Activated T-cell treated with anti-CD3 and anti-CD28 coated beads, Interleukin-2, amount 50 U/mL, for 4 hours (primary cell): ENCODE results near the gene PARG. TPM values are rescaled to one million over a fixed set of nuclear protein-coding genes. Genes with fewer than 3 reads are reported as not detected.
"Not testable (repeated sequence)": the region's sequence is repeated elsewhere in the genome, so short reads cannot be mapped to it uniquely, and the experiment has no call there.

ENCODE experiments used
- ATAC-seq, 2 donors: fragments of 200-7000 bp; cut with Tn5 transposase; one replicate each; pipeline ENCODE4 v1.10.0; 2021
- DNase-seq: peaks from one replicate; pipeline ENCODE4 v3.0.0-alpha.2; 2020
- H3K27me3 Mint-ChIP-seq: one replicate; pipeline ENCODE4 v1.8.0; 2021; ENCODE audit warnings: low read depth, mixed read lengths
- H3K36me3 Mint-ChIP-seq: one replicate; pipeline ENCODE4 v1.8.0; 2022; ENCODE audit warnings: mixed read lengths; ENCODE audit not compliant: insufficient read depth
- H3K4me1 Mint-ChIP-seq: one replicate; pipeline ENCODE4 v1.8.0; 2021; ENCODE audit warnings: low read depth, mixed read lengths
- H3K4me3 Mint-ChIP-seq: one replicate; pipeline ENCODE4 v1.8.0; 2021; ENCODE audit warnings: mild to moderate bottlenecking, moderate library complexity, mixed read lengths
- H3K9me3 Mint-ChIP-seq: one replicate; pipeline ENCODE4 v1.8.0; 2021; ENCODE audit warnings: mixed read lengths
- total RNA-seq, 3 donors: library from RNA; stranded (reverse); gene quantifications; one replicate each; pipeline ENCODE4 v1.2.1, GENCODE V29; 2021

Gene PARG
- total RNA-seq, 3 donors from 2014 or later = 28.2 to 29.7 (median 29.1) TPM

DNA sequence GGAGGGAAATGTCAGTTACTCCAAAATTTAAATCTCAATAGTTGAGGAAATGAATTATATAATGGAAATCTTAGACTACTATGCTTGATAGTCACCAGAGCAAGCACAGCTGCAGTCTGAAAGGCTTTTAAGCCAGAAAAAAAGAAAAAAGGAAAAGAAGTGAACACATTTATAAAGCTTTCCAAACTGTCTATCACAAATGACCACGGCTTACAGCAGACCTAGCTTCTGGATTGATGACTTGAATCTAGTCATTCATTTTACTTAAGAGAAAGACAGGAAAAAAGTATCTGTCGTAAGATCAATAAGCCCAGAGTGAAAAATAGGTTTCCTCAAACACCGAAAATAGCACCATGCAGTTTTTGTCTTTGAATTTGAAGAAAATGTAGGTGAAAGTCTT is 111.8 kb downstream of the PARG start:
- no peak for DNase-seq
- peaks cover 4% of the 10 kb centered on the region for H3K4me1 Mint-ChIP-seq
- no peak overlapping the region for H3K4me3 Mint-ChIP-seq
- no peaks in the 10 kb centered on the region for H3K27me3 Mint-ChIP-seq
- H3K9me3 Mint-ChIP-seq = no peaks in the 10 kb centered on the region
- peaks cover 53% of the 10 kb centered on the region for H3K36me3 Mint-ChIP-seq
- no peak for ATAC-seq

DNA sequence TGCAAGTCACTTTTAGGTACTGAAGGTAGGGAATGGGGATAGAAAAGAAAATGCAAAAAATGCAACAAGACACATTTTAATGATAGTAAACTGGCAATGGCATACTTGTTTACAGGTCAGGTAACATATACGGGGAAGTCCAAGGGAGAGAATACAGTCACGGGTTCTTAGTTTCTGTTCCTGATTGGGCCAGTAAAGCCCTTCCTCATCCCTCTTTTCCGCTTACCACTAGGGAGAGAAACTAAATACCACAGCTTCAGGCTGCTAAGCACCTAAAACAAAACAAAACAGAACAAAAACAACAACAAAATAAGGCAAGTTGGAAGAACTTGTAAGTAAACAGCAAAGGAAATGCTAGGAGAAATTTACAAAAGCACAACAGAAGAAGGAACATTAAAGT is 114.5 kb downstream of the PARG start:
- DNase-seq = no peak
- Mint-ChIP-seq H3K4me3 (no peak overlapping the region), H3K9me3 (no peaks in the 10 kb centered on the region), H3K27me3 (no peaks in the 10 kb centered on the region), H3K4me1 (peaks cover 4% of the 10 kb centered on the region), H3K36me3 (peaks cover 50% of the 10 kb centered on the region)
- ATAC-seq = no peak

DNA sequence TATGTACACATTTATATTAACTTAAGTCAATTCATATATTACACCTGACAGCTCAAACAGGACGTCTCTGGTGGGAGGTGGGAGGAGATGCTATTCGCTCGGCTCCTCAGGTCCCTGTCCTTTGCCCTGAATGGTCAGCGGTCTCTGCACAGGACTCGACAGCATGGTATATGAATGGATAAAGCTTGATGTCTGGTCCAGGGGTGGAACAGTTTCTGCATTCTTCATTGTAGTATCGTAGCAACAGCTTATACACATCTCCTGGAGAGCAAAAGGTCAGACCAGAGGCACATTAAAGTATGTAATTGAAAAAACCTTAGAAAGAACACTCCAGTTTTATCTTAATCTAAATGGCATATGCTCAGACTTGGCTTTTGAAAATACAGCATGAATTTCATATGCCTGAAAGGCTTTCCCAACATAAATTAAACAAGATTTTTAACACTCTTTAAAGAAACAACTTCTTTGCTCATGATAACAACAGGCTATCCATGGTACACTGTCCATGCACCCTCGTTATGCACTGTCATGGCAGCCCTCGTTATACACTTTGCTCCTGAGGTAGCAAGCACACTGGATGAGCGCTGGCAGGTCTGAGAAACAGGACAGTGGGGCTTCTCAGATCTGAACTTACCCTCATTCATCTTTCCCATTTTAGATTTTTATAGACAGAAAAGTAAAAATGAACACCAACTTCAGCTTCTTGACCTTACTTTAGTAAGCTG is 122.4 kb downstream of the PARG start:
- H3K9me3 Mint-ChIP-seq = peaks cover 4% of the 10 kb centered on the region
- peaks cover 58% of the 10 kb centered on the region for H3K36me3 Mint-ChIP-seq
- no peaks in the 10 kb centered on the region for H3K27me3 Mint-ChIP-seq
- no peak for ATAC-seq
- no peak overlapping the region for H3K4me3 Mint-ChIP-seq
- no peaks in the 10 kb centered on the region for H3K4me1 Mint-ChIP-seq
- no peak for DNase-seq

DNA sequence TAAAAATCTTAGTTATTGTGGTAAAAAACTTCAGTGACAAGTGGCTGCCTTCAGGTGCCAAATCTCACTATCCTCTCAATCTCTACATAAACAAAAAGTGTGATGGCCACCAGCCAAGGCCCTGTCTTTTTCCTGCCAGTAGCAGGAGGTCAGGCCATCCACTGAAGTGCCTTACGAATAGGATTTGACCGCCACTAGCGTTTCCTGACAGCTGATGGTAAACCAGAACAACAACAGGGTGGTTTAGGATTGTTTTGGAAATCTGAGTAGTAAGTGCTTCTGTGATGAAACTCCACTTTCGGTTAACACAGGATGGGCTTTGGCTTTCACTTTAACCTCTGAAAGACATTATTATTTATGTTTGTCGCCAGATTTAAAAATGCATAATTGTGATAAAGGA is 124.0 kb downstream of the PARG start:
- H3K9me3 Mint-ChIP-seq = peaks cover 4% of the 10 kb centered on the region
- no peaks in the 10 kb centered on the region for H3K4me1 Mint-ChIP-seq
- H3K27me3 Mint-ChIP-seq = no peaks in the 10 kb centered on the region
- H3K36me3 Mint-ChIP-seq = peaks cover 58% of the 10 kb centered on the region
- DNase-seq = no peak
- no peak overlapping the region for H3K4me3 Mint-ChIP-seq
- no peak for ATAC-seq

DNA sequence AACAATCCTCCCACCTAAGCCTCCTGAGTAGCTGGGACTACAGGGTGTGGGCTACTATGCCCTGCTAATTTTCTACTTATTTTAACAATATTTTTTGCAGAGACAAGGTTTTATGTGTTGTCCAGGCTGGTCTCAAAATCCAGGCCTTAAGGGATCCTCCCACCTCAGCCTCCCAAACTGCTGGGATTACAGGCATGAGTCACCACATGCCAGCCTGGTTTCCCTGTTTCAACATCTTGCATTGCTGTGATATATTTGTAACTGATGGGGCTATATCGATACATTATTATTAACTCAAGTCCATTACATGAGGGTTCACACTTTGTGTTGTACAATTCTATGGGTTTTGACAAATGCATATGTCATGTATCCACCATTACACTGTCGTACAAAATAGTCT is 137.8 kb downstream of the PARG start:
- peaks cover 8% of the 10 kb centered on the region for H3K27me3 Mint-ChIP-seq
- no peak overlapping the region for H3K4me3 Mint-ChIP-seq
- H3K9me3 Mint-ChIP-seq = peaks cover 5% of the 10 kb centered on the region
- no peaks in the 10 kb centered on the region for H3K36me3 Mint-ChIP-seq
- DNase-seq = no peak
- ATAC-seq = no peak
- no peaks in the 10 kb centered on the region for H3K4me1 Mint-ChIP-seq

DNA sequence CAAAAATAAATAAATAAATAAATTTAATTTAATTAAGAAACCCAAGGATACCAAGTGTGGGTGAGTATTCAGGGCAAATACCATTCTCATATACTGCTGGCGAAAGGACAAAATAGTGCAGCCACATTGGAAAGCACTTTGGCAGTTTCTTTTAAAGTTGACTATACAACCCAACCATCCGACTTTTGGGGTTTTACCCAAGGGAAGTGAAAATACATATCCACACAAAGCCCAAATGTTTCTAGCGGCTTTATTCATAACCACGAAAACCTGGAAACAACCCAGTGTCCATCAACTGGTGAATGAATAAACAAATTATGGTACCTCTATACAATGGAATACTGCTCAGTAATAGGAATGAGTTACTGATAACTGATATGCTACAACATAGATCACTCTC is 143.6 kb downstream of the PARG start:
- DNase-seq = no peak
- no peak for ATAC-seq
- Mint-ChIP-seq H3K27me3 (peaks cover 19% of the 10 kb centered on the region), H3K9me3 (no peaks in the 10 kb centered on the region), H3K4me3 (no peak overlapping the region), H3K36me3 (no peaks in the 10 kb centered on the region), H3K4me1 (no peaks in the 10 kb centered on the region)

DNA sequence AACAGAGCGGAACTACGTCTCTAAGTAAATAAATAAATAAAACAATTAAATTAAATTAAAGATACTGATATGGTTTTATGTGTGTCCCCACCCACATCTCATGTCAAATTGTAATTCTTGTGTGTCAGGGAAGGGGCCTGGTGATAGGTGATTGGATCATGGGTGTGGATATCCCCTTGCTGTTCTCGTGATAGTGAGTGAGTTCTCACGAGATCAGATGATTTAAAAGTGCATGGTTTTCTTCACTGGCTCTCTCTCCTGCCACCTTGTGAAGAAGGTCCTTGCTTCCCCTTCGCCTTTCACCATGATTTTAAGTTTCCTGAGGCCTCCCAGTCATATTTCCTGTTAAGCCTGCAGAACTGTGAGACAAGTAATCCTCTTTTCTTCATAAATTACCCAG is 150.7 kb downstream of the PARG start:
- H3K4me3 Mint-ChIP-seq = no peak overlapping the region
- H3K4me1 Mint-ChIP-seq = no peaks in the 10 kb centered on the region
- DNase-seq (no peak), ATAC-seq (no peak)
- no peaks in the 10 kb centered on the region for H3K36me3 Mint-ChIP-seq
- no peaks in the 10 kb centered on the region for H3K9me3 Mint-ChIP-seq
- peaks cover 9% of the 10 kb centered on the region for H3K27me3 Mint-ChIP-seq

DNA sequence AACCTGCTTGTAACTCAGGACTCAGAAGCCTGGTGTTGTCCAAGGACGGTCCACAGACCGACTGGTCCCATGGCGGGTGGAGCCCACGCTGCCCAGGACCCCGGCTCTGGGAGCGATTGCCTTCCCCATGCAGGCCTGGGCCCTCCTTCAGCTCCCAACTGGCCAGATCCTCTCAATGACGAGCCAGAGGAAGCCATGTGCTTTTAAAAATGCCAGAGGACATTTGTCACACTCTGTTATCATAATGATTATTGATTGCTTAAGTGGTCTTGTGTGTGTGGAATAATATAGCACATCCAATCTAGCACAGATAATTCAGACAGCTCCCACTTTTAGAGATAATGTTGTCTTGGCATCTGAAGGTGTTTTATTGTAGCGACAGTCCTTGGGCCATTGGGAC is 157.1 kb downstream of the PARG start:
- ATAC-seq = no peak
- Mint-ChIP-seq H3K36me3 (no peaks in the 10 kb centered on the region), H3K27me3 (peaks cover 9% of the 10 kb centered on the region), H3K9me3 (no peaks in the 10 kb centered on the region), H3K4me3 (no peak overlapping the region), H3K4me1 (no peaks in the 10 kb centered on the region)
- no peak for DNase-seq

DNA sequence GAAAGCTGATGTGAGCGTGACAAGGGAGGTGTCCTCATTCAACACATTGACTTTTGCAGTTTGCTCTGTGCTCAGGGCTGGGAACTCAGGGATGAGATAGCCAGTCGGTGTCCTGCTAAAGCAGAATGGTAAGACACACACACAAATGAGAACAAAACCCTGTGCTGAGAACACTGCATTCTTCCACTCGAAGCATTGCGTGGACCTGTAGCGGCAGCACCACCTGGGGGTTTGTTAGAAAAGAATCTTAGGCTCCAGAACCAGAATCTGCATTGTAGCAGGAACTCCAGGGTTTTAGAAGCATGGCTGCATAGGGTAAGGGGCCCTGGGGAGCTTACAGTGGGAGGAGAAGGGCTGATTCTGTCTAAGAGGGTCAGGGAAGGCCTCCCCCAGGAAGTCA is 158.2 kb downstream of the PARG start:
- ATAC-seq = no peak

DNA sequence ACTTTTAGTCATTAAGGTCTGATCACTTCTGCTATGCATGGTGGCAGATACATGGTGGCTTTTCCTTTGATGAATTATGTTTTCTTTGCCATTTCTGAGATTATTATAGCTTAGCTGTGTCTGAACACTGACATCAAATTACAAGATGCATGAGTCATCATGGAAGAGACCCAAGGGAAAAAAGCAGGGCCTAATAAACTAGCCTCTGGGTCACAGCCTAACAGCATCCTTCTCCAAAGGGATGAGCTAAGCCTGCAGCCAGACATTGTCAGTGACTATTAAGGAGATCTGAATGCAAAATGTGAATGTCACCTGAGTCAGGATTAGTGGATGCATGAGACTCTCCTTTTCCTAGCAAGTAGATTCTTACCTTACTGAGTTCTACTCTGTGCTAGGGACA is 160.6 kb downstream of the PARG start:
- ATAC-seq (no peak), DNase-seq (no peak)
- Mint-ChIP-seq H3K4me1 (no peaks in the 10 kb centered on the region), H3K27me3 (peaks cover 15% of the 10 kb centered on the region), H3K4me3 (no peak overlapping the region), H3K9me3 (peaks cover 3% of the 10 kb centered on the region), H3K36me3 (no peaks in the 10 kb centered on the region)

More for the DNA sequence above, 158.2 kb downstream of the PARG start:
- H3K4me3 Mint-ChIP-seq = no peak overlapping the region
- no peaks in the 10 kb centered on the region for H3K36me3 Mint-ChIP-seq
- H3K9me3 Mint-ChIP-seq = no peaks in the 10 kb centered on the region
- peaks cover 12% of the 10 kb centered on the region for H3K27me3 Mint-ChIP-seq
- no peak for DNase-seq
- no peaks in the 10 kb centered on the region for H3K4me1 Mint-ChIP-seq

DNA sequence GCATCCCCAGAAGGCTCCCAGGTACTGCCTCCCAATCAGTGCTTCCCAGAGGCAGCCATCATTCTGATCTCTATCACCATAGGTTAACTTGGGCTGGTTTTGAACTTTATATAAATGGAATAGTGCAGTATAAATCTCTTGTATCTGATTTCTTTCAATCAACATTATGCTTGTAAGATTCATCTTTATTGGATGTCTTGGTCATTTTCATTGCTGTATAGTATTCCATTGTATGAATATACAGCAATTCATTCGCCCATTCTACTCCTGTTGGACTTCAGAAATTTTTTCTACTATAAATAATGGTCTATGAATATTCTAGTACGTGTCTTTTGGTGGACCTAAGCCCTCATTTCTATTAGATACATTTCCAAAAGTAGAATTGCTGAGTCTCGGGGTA is 163.6 kb downstream of the PARG start:
- Mint-ChIP-seq H3K4me3 (no peak overlapping the region), H3K9me3 (peaks cover 3% of the 10 kb centered on the region), H3K4me1 (no peaks in the 10 kb centered on the region), H3K36me3 (no peaks in the 10 kb centered on the region), H3K27me3 (peaks cover 16% of the 10 kb centered on the region)
- ATAC-seq = no peak
- DNase-seq = no peak

DNA sequence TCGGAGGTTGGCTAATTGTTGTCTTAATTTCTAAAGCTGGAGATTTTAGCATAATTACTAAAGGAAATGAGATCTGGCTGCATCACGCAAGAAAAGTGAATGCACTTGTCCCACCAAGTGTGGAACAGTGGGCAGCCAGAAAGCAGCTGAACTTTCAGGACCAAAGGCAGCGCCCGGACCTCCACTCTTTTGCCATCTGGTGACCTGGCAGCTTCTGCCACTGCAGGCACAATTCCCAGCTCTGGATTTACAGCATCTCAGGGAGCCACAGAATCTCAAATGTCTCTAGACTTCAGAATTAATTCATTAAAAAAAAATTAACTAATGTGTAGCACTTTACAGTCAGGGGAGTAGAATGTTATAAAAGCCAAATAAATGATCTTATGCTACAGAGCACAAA is 165.0 kb downstream of the PARG start:
- no peak for DNase-seq
- H3K36me3 Mint-ChIP-seq = no peaks in the 10 kb centered on the region
- H3K4me1 Mint-ChIP-seq = no peaks in the 10 kb centered on the region
- no peak overlapping the region for H3K4me3 Mint-ChIP-seq
- H3K27me3 Mint-ChIP-seq = peaks cover 22% of the 10 kb centered on the region
- ATAC-seq = no peak
- H3K9me3 Mint-ChIP-seq = peaks cover 3% of the 10 kb centered on the region

DNA sequence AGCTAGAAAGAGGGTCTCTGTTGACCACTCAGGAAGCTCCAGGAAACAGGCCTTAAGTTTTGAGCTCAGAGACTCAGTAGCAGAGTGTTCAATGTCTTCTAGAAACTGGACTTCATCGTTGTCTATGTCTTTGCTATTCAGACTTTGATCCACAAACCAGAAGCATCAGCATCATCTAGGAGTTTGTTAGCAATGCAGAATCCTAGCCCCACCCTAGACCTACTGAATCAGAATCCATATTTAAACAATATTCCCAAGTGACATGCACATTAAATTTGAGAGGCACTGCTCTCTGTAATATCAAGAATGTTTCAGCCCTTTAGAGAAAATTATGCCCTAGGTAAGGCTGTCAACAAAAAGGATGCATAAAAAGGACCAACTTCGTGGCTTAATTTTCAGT is 166.8 kb downstream of the PARG start:
- Mint-ChIP-seq H3K27me3 (peaks cover 23% of the 10 kb centered on the region), H3K4me1 (no peaks in the 10 kb centered on the region), H3K9me3 (peaks cover 3% of the 10 kb centered on the region), H3K36me3 (no peaks in the 10 kb centered on the region), H3K4me3 (no peak overlapping the region)
- DNase-seq (no peak), ATAC-seq (no peak)

DNA sequence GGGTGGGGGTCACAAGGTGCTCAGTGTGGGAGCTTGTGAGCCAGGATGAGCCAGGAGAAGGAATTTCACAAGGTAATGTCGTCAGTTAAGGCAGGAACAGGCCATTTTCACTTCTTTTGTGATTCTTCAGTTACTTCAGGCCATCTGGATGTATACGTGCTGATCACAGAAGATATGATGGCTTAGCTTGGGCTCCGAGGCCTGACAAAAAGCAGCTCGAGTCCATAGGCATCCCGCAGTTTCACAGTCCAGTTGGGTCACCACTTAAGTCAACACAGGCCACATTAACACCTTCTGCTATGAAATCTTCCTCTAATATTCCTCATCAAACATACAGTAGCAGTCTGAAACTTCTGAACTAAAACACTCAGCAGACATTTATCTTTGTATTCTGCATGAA is 168.9 kb downstream of the PARG start:
- not testable (repeated sequence) for H3K36me3 Mint-ChIP-seq, ATAC-seq, DNase-seq, H3K4me1 Mint-ChIP-seq, H3K4me3 Mint-ChIP-seq, H3K9me3 Mint-ChIP-seq
- H3K27me3 Mint-ChIP-seq = peaks cover 25% of the 10 kb centered on the region

DNA sequence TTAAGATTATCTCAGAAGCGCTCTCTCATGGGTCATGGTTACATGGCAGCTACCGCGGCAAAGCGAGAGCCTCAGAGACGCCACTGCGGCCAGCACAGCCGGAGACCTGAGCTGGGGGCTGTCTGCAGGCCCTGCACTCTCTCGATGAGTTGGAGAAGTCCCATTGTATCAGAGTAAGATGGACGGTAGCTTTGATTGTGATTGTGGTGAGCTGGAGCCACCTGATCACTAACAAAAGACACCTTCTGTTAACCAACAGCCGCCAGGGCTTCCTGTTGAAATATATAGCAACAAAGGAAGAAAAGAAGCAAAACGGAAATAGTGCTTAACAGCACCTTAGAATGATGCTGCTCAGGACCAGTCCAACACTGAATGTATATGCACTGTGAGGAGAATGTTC is 170.8 kb downstream of the PARG start:
- not testable (repeated sequence) for H3K36me3 Mint-ChIP-seq, DNase-seq, H3K4me3 Mint-ChIP-seq, H3K4me1 Mint-ChIP-seq, ATAC-seq
- H3K27me3 Mint-ChIP-seq = peaks cover 43% of the 10 kb centered on the region
- H3K9me3 Mint-ChIP-seq = peaks cover 10% of the 10 kb centered on the region

DNA sequence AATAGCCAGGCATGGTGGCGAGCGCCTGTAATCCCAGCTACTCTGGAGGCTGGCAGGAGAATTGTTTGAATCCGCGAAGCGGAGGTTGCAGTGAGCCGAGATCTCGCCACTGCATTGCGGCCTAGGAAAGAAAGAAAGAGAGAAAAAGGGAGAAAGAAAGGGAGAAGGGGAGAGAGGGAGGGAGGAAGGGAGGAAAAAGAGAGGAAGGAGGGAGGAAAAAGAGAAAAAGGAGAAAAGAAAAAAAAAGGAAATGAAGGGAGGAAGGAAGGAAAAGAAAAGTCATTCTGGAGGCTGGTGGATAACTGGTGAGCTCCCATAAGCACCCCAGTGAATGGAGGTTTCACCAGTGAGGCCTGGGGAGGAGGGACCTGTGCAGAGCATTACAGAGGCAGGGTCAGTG is 172.1 kb downstream of the PARG start:
- DNase-seq (no peak), ATAC-seq (no peak)
- peaks cover 10% of the 10 kb centered on the region for H3K9me3 Mint-ChIP-seq
- no peak overlapping the region for H3K4me3 Mint-ChIP-seq
- no peaks in the 10 kb centered on the region for H3K36me3 Mint-ChIP-seq
- peaks cover 40% of the 10 kb centered on the region for H3K27me3 Mint-ChIP-seq
- H3K4me1 Mint-ChIP-seq = no peaks in the 10 kb centered on the region
